ENCODE measurements around the gene SNRNP48. TPM values are rescaled to one million over a fixed set of nuclear protein-coding genes. Genes with fewer than 3 reads are reported as not detected.
A peak's percentile ranks its signal among the peaks of the same experiment; 100 is the strongest.

SNRNP48 gene, protein sequence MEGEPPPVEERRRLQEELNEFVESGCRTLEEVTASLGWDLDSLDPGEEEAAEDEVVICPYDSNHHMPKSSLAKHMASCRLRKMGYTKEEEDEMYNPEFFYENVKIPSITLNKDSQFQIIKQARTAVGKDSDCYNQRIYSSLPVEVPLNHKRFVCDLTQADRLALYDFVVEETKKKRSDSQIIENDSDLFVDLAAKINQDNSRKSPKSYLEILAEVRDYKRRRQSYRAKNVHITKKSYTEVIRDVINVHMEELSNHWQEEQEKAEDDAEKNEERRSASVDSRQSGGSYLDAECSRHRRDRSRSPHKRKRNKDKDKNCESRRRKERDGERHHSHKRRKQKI
- total RNA-seq, result 13.4 TPM
- long read RNA-seq, full-length matches to known transcripts, result 4 of 7 reads
- long read RNA-seq, partial matches to known transcripts, result 1 of 7 reads
- long read RNA-seq, other reads (novel, unspliced or antisense), result 2 of 7 reads

- intact Hi-C loops (cut with DNase I), result loop anchor here (2.0 kb wide), 1 partner anchor 277 kb away; the partner anchor contains the start of gene SSR1
Observed at GRCh38 chr6:7589949-7590917, at the start of gene SNRNP48. TSS of gene SNRNP48 (plus strand) at chr6:7590198. CDS start at chr6:7590258, 60 bp downstream.

GRCh38 chr6:7540595-7540994 lies 49.4 kb upstream of the SNRNP48 start:
- intact Hi-C loops (cut with DNase I), result loop anchor here (5.0 to 10.0 kb wide), 2 partner anchors 73 to 116 kb away; no protein-coding TSS in a partner anchor
- DNase-seq (ENCODE audit: low spot score), result no peak

More at GRCh38 chr6:7589949-7590917, at the start of gene SNRNP48:
- DNase-seq (ENCODE audit: low spot score), result peak; percentile 97

DNA sequence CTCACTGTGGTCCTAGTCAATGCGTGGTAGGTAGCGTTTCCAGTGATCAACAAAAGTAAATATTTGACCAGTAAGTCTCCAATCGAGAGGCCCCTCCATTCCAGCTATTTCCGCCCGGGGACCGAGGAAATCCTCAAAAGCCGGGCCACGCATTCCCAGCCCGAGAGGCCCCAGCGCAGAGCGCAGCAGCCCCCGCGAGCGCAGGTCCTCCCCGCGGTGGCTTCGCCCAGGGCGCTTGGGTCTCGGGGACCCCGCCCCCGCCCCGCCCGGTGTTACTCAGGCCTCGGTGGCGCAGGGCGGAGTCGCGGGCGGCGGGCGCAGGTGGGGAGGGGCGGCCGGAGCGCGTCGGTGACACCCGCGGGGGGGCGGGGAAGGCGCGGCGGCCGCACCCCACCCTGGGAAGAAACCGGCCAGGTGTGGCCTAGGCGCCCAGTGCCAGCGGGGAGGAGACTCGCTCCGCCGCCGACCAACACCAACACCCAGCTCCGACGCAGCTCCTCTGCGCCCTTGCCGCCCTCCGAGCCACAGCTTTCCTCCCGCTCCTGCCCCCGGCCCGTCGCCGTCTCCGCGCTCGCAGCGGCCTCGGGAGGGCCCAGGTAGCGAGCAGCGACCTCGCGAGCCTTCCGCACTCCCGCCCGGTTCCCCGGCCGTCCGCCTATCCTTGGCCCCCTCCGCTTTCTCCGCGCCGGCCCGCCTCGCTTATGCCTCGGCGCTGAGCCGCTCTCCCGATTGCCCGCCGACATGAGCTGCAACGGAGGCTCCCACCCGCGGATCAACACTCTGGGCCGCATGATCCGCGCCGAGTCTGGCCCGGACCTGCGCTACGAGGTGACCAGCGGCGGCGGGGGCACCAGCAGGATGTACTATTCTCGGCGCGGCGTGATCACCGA lies 48.6 kb upstream of the SNRNP48 start, which contains the start of gene DSP:
DSP (plus strand) TSS at position 497 of the 890 bp plus-strand sequence; CDS start at position 742, 245 bp downstream.
- DNase-seq (ENCODE audit: low spot score), result peak; percentile 84

DNA sequence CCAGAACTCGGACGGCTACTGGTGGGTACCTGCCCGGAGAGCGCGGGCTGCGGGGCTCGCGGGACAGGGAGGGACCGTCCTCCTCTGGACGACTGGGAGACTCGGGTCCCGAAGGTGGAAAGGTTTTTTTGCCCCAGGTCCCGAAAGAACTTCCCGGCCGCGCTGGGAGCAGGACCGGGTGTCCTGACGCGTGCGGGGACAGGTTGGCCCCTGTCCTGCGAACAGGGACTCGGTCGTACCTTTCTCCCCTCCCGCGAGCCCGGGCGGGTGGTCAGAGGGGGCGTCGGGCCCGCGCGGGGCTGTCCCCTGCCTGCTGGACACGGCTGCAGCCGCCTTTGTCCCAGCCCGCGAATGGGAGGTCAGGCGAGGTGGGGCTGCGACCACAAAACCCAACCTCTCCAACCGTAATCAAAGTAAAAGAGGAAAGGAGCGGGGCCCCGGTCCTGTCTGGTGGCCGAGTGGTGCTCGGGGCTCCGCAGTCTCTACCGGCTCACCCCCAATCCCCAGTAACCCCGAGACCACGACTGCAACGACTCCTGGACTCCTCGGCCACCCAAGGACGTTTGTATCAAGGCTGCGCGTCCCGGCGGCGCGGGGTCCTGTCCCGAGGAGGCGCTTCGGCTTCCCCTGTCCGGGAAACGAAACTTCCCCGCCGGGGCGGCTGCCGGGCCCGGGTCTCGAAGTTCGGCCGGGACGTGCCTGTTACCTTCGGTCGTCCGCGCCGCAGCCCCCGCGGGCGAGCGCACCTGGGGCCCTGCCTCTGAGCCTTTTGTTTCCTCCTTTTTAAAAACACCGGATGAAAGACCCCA lies 47.7 kb upstream of the SNRNP48 start:
- intact Hi-C loops (cut with DNase I), result loop anchor here (5.0 to 10.0 kb wide), 2 partner anchors 75 to 117 kb away; no protein-coding TSS in a partner anchor
- DNase-seq (ENCODE audit: low spot score), result no peak

More for the DNA sequence above, 48.6 kb upstream of the SNRNP48 start, which contains the start of gene DSP:
- intact Hi-C loops (cut with DNase I), result loop anchor here (5.0 to 10.0 kb wide), 2 partner anchors 74 to 117 kb away; no protein-coding TSS in a partner anchor

GRCh38 chr6:7542874-7543624 lies 46.9 kb upstream of the SNRNP48 start:
- DNase-seq (ENCODE audit: low spot score), result peak; percentile 85
- intact Hi-C loops (cut with DNase I), result loop anchor here (5.0 to 10.0 kb wide), 2 partner anchors 76 to 118 kb away; no protein-coding TSS in a partner anchor

- DNase-seq (ENCODE audit: low spot score), result no peak
- intact Hi-C loops (cut with DNase I), result loop anchor here (2.0 to 10.0 kb wide), 3 partner anchors 49 to 119 kb away; no protein-coding TSS in a partner anchor
Observed at GRCh38 chr6:7543789-7544424, 46.1 kb upstream of the SNRNP48 start.

- DNase-seq (ENCODE audit: low spot score), result no peak
- intact Hi-C loops (cut with DNase I), result loop anchor here (2.0 to 10.0 kb wide), 3 partner anchors 48 to 120 kb away; no protein-coding TSS in a partner anchor
Observed at GRCh38 chr6:7544597-7544996, 45.4 kb upstream of the SNRNP48 start.

DNA sequence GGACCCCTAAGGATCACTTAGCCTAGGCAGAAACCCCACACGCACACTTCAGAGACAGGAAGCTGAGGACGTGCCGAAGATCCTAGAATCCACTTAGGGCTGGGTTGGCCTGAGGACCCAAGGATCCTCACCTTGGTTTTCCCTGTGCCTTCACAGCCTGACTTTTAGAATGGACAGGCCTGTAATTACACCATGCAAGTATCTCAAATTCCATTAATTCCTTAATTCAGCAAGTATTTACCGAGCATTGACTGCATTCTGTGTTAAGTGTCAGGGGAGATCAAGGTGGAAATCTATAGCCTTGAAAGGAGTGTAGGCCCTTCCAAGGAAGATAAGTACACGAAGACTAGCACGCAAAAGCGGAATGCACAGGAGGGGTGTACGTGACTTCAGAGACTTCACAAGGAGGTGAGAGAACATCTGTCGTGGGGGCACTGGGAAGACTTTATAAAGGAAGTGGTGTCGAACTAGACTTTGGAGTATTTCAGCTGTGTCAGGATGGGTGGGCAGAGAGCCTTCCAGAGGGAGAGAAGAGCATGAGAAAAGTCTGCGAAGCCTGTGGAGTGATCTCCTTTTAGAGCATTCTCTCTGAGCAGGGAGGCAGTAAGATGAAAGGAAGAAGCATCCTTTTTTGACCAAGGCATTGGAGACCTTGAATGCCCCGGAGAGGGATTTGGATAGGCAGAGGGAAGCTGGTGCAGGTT lies 44.5 kb upstream of the SNRNP48 start:
- intact Hi-C loops (cut with DNase I), result loop anchor here (2.0 to 10.0 kb wide), 2 partner anchors 47 to 121 kb away; no protein-coding TSS in a partner anchor

DNA sequence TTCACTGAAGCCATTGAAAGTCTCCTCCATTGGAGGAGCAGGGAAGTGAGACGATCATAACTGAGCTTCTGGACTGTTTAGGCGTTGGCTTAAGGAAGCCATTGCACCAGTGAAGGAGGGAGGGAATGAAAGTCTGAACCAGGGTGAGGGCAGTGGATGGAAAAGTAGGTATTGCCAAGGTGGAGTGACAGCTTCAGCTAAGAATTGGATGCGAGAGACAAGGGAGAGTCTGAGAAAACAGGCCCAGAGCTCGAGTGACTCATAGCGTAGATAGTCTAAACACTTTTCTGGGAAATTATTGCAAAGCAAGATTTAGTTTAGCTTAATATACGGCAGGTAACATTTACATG lies 44.0 kb upstream of the SNRNP48 start:
- intact Hi-C loops (cut with DNase I), result loop anchor here (10.0 kb wide), 1 partner anchor 121 kb away; no protein-coding TSS in a partner anchor
- DNase-seq (ENCODE audit: low spot score), result no peak

More for the DNA sequence above, 44.5 kb upstream of the SNRNP48 start:
- no peak for DNase-seq (ENCODE audit: low spot score)

- DNase-seq (ENCODE audit: low spot score), result no peak
- intact Hi-C loops (cut with DNase I), result loop anchor here (10.0 kb wide), 1 partner anchor 122 kb away; no protein-coding TSS in a partner anchor
Observed at GRCh38 chr6:7546383-7546782, 43.6 kb upstream of the SNRNP48 start.

DNA sequence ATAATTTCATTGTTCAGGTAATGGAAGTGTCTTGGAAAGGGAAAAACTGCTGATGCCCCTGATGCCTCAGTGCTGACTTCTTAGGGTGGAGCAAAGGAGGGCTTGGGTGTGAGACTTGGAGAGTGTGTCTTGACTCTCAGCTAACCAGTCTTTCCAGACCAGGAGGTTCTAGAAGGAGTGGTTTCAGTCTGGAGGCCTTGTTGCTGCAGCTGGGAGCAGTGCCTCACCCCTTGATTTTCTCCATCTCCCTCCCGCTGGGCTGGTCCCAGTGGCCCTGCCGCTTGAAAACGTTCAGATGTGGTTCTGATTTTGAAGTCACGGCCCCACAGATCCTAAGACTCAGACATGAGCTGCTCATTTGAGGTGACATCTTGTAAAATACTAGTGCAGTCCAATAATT lies 43.1 kb upstream of the SNRNP48 start:
- intact Hi-C loops (cut with DNase I), result loop anchor here (10.0 kb wide), 1 partner anchor 122 kb away; no protein-coding TSS in a partner anchor
- DNase-seq (ENCODE audit: low spot score), result no peak

DNA sequence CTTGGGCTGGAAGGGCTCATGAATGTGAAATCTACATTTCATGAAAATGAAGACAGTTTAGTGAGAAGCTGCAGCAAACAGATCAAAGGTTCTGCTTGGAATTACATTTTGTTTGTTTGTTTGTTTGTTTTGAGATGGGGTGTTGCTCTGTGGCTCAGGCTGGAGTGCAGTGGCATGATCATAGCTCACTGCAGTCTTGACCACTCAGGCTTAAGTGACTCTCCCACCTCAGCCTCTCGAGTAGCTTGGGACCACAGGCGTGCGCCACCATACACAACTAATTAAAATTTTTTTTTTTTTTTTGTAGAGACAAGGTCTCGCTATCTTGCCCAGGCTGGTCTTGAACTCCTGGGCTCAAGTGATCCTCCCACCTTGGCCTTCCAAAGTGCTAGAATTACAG lies 42.7 kb upstream of the SNRNP48 start:
- no peak for DNase-seq (ENCODE audit: low spot score)
- intact Hi-C loops (cut with DNase I), result loop anchor here (10.0 kb wide), 1 partner anchor 123 kb away; no protein-coding TSS in a partner anchor

DNA sequence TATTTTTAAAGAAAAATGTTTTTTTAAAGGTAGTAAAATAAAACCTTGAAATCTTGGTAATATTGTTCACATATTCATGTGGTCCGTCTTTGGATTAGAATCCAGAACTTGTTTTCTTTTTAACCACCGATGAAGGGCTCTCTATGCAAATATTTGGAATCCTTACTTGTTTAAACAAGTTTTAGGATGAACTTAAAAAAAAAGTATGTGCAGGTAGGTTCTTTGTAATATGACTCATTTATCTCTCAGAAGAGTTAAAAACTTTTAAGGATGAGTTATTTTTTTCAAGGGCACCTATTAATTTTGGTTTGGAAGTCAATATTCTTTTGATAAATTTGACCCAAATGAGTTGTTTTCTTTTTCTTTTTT lies 39.6 kb upstream of the SNRNP48 start:
- intact Hi-C loops (cut with DNase I), result no loop called here
- no peak for DNase-seq (ENCODE audit: low spot score)

DNA sequence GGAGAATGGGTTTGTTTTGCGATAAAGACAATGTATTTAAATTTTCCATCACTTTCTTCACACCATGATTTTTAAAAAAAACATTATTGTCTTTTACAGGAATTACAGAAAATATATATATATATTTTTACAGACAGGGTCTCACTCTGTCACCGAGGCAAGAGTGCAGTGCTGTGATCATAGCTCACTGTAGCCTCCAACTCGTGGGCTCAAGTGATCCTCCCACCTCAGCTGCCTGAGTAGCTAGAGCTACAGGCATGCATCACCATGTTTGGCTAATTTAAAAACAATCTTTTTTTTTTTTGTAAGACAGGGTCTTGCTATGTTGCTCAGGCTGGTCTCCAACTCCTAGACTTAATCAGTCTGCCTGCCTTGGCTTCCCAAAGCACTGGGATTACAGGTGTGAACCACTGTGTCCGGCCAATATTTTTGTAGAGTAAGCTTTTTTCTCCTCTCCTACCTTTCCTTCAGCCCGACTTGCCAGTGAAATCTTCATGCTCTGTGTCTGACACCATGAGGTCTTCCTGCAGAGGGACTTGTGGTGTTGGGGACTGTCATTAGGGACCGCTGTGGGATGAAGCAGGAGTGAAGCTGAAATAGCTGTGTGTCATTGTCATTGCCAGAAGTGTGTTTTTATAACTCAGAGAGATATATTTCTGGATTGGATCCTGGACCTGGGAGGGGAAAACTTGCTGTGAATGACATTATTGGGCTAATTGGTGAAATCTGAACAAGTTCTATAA lies 35.3 kb upstream of the SNRNP48 start:
- intact Hi-C loops (cut with DNase I), result no loop called here
- no peak for DNase-seq (ENCODE audit: low spot score)

DNA sequence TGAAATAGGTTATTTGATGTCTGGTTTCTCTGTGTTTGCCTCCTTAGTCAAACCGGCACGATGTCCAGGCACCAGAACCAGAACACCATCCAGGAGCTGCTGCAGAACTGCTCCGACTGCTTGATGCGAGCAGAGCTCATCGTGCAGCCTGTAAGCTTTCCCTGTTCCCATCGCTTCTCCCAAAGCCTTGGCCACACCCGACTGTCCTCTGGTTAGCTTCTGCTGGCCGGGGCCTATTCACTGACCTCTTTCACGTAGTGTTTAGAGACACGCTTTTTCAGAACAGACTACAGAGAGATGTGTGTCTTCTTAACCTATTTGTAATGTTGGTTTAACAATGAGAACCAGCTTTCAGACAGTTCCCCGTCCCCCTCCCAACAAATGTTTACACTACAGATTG lies 34.3 kb upstream of the SNRNP48 start:
- intact Hi-C loops (cut with DNase I), result no loop called here
- DNase-seq (ENCODE audit: low spot score), result no peak

Measured in cardiac septum (tissue), 1 donor.